Chondrocyte (in vitro differentiated cells): ENCODE results near the gene CTSZ. TPM values are rescaled to one million over a fixed set of nuclear protein-coding genes. Genes with fewer than 3 reads are reported as not detected.

Experiments used
- DNase-seq: peaks from one replicate; pipeline ENCODE4 v3.0.0; 2021; ENCODE audit warnings: mixed read lengths, low spot score
- H3K27ac Mint-ChIP-seq: one replicate; pipeline ENCODE4 v1.8.0; 2021; ENCODE audit warnings: mild to moderate bottlenecking, moderate library complexity, mixed read lengths; ENCODE audit not compliant: unreplicated experiment
- H3K27me3 Mint-ChIP-seq: 2 replicates; pipeline ENCODE4 v1.8.0; 2021; ENCODE audit warnings: low read depth, mixed read lengths
- H3K36me3 Mint-ChIP-seq: 2 replicates; pipeline ENCODE4 v1.8.0; 2021; ENCODE audit warnings: low read depth, mixed read lengths
- H3K4me1 Mint-ChIP-seq: 2 replicates; pipeline ENCODE4 v1.8.0; 2021; ENCODE audit warnings: low read depth, mild to moderate bottlenecking, mixed read lengths
- H3K4me3 Mint-ChIP-seq: one replicate; pipeline ENCODE4 v1.8.0; 2021; ENCODE audit warnings: mild to moderate bottlenecking, moderate library complexity, mixed read lengths; ENCODE audit not compliant: unreplicated experiment
- H3K9me3 Mint-ChIP-seq: 2 replicates; pipeline ENCODE4 v1.8.0; 2021; ENCODE audit warnings: low read depth, mixed read lengths
- total RNA-seq: library from RNA; stranded (reverse); gene quantifications from 3 replicates; pipeline ENCODE4 v1.2.1, GENCODE V29; 2021
- TF ChIP-seq, protein P1 (sequence below): fragments of 200-600 bp; sonication (generic); IDR thresholded peaks from 2 replicates; pipeline ENCODE4 v1.5.0; 2021; ENCODE audit warnings: antibody characterized with exemption, mild to moderate bottlenecking, moderate library complexity

The CTSZ gene
- total RNA-seq, 1 donor from 2014 or later = 99.4 TPM

DNA sequence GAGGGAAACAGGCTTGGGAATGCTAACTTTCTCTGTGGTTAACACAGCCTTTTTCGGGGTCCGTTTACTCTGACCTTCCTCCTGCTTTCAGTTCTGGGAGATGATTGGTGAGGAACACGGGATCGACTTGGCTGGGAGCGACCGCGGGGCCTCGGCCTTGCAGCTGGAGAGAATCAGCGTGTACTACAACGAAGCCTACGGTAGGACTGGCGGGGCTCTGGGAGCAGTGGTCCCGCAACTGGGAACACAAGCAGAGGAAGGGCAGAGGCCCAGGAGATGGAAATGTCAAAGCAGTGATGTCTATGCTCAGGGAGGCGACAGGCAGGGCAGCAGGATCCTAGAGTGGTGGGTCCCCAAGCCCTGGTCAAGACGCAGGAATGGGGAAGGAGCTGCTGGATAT is 15.7 kb upstream of the CTSZ start:
- peaks cover 32% of the 10 kb centered on the region for H3K4me1 Mint-ChIP-seq
- H3K9me3 Mint-ChIP-seq = no peaks in the 10 kb centered on the region
- DNase-seq = no peak
- TF ChIP-seq, protein P1, sequence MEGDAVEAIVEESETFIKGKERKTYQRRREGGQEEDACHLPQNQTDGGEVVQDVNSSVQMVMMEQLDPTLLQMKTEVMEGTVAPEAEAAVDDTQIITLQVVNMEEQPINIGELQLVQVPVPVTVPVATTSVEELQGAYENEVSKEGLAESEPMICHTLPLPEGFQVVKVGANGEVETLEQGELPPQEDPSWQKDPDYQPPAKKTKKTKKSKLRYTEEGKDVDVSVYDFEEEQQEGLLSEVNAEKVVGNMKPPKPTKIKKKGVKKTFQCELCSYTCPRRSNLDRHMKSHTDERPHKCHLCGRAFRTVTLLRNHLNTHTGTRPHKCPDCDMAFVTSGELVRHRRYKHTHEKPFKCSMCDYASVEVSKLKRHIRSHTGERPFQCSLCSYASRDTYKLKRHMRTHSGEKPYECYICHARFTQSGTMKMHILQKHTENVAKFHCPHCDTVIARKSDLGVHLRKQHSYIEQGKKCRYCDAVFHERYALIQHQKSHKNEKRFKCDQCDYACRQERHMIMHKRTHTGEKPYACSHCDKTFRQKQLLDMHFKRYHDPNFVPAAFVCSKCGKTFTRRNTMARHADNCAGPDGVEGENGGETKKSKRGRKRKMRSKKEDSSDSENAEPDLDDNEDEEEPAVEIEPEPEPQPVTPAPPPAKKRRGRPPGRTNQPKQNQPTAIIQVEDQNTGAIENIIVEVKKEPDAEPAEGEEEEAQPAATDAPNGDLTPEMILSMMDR = no peak
- H3K27me3 Mint-ChIP-seq = no peaks in the 10 kb centered on the region
- peaks cover 20% of the 10 kb centered on the region for H3K36me3 Mint-ChIP-seq
- H3K4me3 Mint-ChIP-seq = no peak overlapping the region
- H3K27ac Mint-ChIP-seq = no peak overlapping the region

DNA sequence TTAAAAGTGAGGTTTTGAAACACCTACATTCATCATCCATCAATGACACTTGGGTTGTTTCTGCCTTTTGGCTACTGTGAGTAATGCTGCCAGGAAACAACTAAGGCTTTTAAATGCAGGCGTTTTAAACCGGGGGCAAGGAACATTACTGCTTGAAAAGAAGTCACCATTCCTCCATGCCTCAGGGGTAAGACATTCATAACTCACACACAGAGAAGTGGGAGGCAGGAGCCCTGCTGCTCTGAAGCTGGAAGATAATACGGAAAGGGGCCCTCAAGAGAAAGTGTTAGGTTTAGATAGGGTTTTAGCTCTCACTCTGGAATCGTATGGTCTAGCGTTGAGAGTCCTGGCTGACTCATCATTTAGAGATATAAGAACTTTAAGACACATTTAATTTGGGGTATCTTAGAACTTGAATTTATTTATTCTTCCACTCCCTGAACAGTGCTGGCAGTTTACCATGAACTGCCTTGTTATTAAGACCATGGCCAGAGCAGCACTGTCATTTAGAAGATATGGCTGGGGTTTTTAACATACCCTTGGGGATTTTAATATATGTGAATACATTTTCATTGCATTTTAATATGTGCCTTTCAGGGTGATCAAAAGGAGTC is 14.0 kb upstream of the CTSZ start:
- Mint-ChIP-seq H3K36me3 (peaks cover 14% of the 10 kb centered on the region), H3K27ac (peak overlapping the region; percentile 88), H3K4me1 (peaks cover 30% of the 10 kb centered on the region), H3K27me3 (no peaks in the 10 kb centered on the region), H3K9me3 (no peaks in the 10 kb centered on the region), H3K4me3 (no peak overlapping the region)
- TF ChIP-seq, protein P1 = no peak
- DNase-seq = no peak

DNA sequence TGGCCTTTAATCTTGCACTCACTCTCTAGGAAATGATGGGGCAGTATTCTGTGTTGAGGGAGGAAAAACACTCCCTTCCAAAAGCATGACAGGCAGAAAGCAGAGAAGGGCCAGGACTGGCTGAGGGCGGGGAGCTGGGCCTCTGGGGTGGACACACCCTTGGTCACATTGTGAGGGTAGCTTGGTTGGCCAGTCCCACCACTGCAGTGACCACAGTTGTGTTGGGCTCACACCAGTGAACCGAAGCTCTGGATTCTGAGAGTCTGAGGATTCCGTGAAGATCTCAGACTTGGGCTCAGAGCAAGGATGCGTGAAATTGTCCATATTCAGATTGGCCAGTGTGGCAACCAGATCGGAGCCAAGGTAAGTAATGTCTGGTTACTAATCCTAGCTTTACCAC is 12.2 kb upstream of the CTSZ start, which contains the start of gene TUBB1:
Gene TUBB1, plus strand, starts transcription at position 213 of the 400 bp plus-strand sequence. Its CDS starts 94 bp downstream, at position 307.
- no peaks in the 10 kb centered on the region for H3K27me3 Mint-ChIP-seq
- no peak for DNase-seq
- H3K9me3 Mint-ChIP-seq = no peaks in the 10 kb centered on the region
- H3K4me1 Mint-ChIP-seq = peaks cover 36% of the 10 kb centered on the region
- TF ChIP-seq, protein P1 = no peak
- no peak within 1 kb of the TSS for H3K4me3 Mint-ChIP-seq
- H3K36me3 Mint-ChIP-seq = peaks cover 7% of the 10 kb centered on the region
- no peak within 1 kb of the TSS for H3K27ac Mint-ChIP-seq

DNA sequence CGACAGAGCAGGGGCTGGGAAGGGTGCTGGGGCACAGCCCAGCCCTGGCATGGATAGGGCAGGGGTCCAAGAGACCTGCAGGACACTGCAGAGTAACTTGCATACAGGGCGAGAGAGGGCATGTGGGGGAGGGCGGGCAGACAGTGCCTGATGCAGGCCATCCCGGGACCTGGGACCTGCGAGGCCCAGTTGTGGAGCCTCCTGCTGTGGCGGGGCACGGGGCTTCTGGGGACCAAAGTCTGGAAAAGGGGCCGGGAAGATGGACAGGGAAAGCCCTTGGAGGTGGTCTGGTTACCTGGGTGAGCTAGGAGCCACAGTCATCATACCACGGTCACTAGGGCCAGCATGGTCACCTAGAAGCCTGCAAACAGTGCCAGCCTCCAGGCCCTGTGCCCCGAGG is 11.8 kb upstream of the CTSZ start:
- Mint-ChIP-seq H3K4me3 (no peak overlapping the region), H3K27ac (no peak overlapping the region), H3K36me3 (peaks cover 4% of the 10 kb centered on the region), H3K27me3 (no peaks in the 10 kb centered on the region), H3K4me1 (peaks cover 40% of the 10 kb centered on the region), H3K9me3 (no peaks in the 10 kb centered on the region)
- no peak for DNase-seq
- TF ChIP-seq, protein P1 = no peak

DNA sequence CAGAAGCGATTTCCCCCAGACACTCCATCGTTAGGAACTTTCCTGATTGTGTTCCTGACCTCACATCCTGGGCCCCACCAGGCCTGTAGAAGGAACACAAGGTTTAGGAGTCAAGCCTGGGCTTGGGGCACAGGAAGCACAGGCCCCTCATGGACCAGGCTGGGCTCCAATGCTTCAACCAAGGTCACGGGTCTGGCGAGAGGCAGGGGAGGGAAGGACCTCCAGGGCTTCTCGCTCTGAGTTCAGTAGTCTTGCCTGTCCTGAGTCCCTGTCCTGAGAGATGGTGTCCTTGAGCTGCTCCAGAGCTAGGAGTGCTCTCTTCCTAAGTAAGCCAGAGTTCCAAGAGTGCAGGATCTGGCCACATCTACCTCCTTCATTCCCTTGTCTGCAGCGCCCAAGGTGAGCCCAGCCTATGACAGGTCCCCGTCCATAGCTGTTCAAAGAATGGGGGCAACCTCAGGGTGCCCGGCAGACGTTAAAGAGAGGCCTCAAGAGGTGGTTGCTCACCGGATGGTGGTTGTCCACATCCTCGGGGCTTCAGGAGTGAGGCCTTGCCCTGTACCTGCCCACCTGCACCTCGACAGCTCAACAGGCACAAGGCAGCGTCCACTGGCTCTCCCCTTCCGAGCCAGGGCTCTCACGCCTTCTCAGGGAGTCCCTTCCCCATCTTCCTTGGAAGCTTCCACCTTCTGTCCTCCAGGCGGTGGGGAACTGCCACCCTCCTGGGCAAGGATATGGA is 10.6 kb upstream of the CTSZ start:
- Mint-ChIP-seq H3K9me3 (no peaks in the 10 kb centered on the region), H3K36me3 (peaks cover 1% of the 10 kb centered on the region), H3K27ac (no peak overlapping the region), H3K4me3 (no peak overlapping the region), H3K27me3 (no peaks in the 10 kb centered on the region), H3K4me1 (peaks cover 47% of the 10 kb centered on the region)
- DNase-seq = no peak
- TF ChIP-seq, protein P1 = no peak
